ENCODE measurements around the gene DMAC2. TPM values are rescaled to one million over a fixed set of nuclear protein-coding genes. Genes with fewer than 3 reads are reported as not detected.
"Not testable (repeated sequence)": the region's sequence is repeated elsewhere in the genome, so short reads cannot be mapped to it uniquely, and the experiment has no call there.

The DMAC2 gene
- total RNA-seq, 1 donor from 2014 or later: 33.9 TPM

- intact Hi-C loops (cut with DNase I): no loop called here
- ATAC-seq (no peak), DNase-seq (ENCODE audit: low spot score) (peak; percentile 46)
Observed at GRCh38 chr19:41445575-41445974, 5.9 kb upstream of the DMAC2 start.

GRCh38 chr19:41443813-41444455 is 4.2 kb upstream of the DMAC2 start:
- ATAC-seq (no peak), DNase-seq (ENCODE audit: low spot score) (peak; percentile 49)
- intact Hi-C loops (cut with DNase I): no loop called here

- ATAC-seq: no peak
- intact Hi-C loops (cut with DNase I): no loop called here
Observed at GRCh38 chr19:41442473-41443355, 3.0 kb upstream of the DMAC2 start, which contains the start of gene ERICH4. TSS of gene ERICH4 (plus strand) at chr19:41443156. CDS start at chr19:41443170, 14 bp downstream.

GRCh38 chr19:41441321-41441945 is 1.7 kb upstream of the DMAC2 start:
- intact Hi-C loops (cut with DNase I): no loop called here
- DNase-seq (ENCODE audit: low spot score) (peak; percentile 45), ATAC-seq (no peak)

More at GRCh38 chr19:41442473-41443355, 3.0 kb upstream of the DMAC2 start, which contains the start of gene ERICH4:
- peak; percentile 45 for DNase-seq (ENCODE audit: low spot score)

DNA sequence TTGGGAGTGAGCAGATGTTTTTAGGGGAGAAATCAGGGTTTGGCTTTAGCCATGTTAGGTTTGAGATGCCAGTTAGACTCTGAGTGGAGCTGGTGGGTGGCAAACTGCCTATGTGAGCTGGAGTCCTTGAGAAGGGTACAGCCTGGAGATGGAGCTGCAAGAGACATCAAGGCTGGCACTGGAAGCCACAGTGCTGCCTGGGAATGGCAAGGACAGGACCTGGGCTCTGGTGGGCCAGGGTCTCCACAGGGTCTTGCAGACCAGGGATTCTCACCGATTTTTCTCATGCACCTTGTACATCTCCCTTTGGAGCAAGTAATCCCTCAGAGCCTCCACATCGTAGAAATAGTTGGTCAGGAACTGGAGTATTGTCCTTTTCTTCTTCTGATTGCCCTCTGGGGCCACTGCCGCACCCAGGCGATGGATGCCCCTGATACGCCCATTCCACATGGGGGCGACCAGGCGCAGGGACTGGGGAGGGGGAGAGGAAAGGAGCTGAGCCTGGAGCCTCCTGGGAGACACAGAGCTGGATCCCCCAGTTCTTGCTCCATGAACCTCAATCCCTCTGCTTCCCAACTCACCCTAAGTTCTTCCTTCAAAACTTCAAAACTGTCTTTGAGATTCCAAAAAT is 1.7 kb downstream of the DMAC2 start:
- intact Hi-C loops (cut with DNase I): no loop called here
- peak; percentile 48 for DNase-seq (ENCODE audit: low spot score)
- no peak for ATAC-seq

DNA sequence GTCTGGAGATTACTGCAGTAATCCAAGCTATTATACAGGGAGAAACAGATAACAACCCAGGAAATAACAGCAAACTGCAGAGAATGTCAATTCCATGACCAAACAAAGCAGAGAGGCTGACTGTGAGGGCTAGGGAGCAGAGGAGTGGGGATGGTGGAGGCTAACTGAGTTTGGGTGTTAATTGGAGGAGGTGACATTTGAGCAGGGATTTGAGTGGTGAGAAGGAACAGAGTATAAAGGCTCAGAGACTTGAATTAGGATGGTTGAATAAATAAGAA is 3.1 kb downstream of the DMAC2 start:
- intact Hi-C loops (cut with DNase I): no loop called here
- DNase-seq (ENCODE audit: low spot score) (no peak), ATAC-seq (no peak)

DNA sequence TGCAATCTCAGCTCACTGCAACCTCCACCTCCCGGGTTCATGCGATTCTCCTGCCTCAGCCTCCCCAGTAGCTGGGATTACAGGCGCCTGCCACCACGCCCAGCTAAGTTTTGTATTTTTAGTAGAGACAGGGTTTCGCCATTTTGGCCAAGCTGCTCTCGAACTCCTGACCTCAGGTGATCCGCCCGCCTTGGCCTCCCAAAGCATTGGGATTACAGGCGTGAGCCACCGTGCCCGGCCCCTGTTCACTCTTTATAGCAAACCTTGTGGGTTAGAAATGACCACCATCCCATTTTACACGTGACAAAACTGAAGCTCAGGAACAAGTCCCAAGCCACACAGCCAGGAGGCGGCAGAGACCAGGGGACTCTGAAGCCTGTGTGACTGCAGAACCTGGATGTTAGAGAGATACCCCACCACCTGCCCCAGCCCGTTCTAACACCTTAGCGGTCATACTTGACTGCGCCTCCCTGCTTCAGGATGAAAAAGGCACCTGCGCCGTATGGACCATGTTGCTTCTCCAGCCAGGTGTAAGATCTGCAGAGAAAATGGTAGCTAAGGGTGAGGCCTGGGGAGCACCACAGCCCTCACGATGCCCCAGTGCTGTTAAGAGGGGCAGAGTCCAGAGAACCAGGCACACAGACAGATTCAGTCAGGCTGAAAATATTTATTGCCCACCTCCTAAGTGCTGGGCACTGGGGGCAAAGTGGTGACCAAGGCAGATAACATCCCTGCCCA is 3.6 kb downstream of the DMAC2 start:
- DNase-seq (ENCODE audit: low spot score) (no peak), ATAC-seq (no peak)
- intact Hi-C loops (cut with DNase I): no loop called here

DNA sequence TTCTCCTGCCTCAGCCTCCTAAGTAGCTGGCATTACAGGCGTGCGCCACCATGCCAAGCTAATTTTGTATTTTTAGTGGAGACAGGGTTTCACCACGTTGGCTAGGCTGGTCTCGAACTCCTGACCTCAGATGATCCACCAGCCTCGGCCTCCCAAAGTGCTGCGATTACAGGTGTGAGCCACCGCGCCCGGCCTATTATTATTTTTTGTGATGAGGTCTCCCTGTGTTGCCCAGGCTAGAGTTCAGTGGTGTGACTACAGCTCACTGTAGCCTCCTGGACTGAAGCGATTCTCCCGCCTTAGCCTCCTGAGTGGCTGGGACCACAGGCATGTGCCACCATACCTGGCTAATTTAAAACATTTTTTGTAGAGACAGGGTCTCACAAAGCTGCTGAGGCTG is 4.3 kb downstream of the DMAC2 start:
- ATAC-seq; intact Hi-C loops (cut with DNase I): not testable (repeated sequence)

GRCh38 chr19:41434450-41434849 is 5.3 kb downstream of the DMAC2 start:
- no peak for DNase-seq (ENCODE audit: low spot score)
- intact Hi-C loops (cut with DNase I): no loop called here

More for the DNA sequence above, 4.3 kb downstream of the DMAC2 start:
- not testable (repeated sequence) for DNase-seq (ENCODE audit: low spot score)

DNA sequence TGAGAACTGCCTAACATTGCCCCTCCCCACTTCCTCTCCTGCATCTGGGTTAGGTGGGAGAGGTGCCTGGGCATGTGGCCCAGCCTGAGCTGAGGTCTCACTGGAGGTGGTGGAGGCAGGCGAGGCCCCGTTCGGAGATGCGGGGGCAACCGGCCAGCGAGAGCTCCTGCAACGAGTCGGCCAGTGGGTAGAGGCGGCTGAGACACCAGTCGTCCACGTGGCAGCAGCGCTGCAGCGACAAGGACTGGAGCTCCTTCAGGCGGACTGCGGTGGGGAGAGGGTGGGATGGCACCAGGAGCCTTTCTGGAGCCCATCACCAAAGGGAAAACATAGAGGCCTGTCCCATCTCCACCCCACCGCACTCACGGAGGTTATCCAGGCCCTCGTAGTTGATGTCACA is 6.5 kb downstream of the DMAC2 start:
- intact Hi-C loops (cut with DNase I): no loop called here
- DNase-seq (ENCODE audit: low spot score) (no peak), ATAC-seq (no peak)

More at GRCh38 chr19:41434450-41434849, 5.3 kb downstream of the DMAC2 start:
- no peak for ATAC-seq

DNA sequence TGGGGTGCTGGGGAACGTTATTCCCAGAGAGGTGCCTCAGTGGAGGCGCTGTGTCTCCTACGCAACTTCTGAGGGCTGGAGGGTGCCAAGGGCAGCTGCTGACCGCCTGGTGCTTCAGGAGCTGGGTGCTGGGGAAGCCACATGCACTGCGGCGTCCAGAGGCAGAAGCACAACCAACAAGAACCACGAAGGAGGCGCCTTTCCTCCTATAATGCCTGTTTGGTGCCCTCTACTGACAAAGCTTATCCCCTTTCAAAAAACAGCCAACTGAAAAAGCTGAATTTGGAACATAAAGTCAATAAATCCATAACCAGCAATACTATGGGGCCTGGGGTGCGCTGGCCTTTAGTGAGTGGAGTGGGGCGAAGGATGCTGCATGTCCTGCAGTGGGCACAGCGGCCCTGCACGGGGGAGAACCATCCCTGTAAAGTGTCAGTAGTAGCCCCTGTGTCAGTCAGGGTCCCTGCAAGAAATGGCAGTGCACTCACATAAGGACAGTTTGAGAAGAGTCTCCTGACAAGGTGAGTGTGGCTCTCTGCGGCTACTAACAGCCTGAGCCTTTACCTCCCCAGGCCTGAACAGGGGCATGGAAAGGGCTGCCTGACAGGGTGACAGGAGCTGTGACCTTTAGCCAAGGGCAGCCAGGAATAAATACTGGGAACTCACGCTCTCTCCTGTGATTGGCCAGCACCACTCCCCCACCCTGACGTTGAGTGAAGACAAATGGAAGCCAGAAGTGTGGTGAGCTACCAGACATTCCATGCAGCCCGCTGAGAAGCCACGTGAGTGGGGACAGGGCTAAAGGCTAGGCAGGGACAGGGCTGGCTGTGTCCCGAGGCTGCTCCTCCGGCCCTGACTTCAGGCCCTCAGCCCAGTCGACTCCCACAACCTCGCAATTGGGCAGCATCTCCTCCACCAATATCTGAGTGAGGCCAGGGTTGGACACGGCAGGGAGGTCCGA is 8.0 kb downstream of the DMAC2 start:
- ATAC-seq (no peak), DNase-seq (ENCODE audit: low spot score) (no peak)
- intact Hi-C loops (cut with DNase I): no loop called here

DNA sequence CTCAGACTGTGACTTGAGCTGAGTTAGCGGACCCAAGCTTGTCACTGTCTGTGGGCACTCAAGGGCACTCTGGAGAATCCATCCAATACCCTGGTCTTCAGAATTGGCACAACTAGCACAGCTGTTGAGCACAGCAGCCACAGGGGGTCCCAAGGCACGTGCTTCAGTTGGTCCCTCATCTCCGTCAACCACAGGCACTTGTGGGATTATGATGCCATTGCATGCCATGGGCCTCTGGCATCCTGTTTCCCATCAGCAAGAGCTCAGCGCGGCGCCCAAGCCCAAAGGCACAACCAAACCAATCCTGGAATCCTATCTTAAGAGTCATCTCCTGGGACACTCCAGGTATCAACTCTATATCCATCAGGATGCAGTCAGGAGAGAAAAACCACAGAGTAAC is 8.8 kb downstream of the DMAC2 start:
- intact Hi-C loops (cut with DNase I): no loop called here

DNA sequence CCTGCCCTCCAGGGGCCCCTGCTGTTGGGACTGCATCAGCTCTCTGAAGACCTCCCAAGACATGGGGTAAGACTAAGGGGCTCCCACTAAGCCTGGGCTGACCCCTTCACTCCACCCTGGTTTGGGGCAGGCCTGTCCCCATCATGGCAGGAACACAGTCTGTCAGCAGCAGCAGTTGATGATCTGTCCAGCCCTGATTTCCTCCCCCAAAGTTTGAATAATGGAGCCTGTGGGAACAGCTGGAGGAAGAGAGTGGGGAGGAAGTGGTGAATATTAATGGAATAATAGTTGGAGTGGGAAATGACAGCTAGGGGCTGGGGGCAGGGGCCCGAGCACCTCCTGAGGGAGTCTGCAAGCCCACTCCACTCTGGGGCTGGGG is 11.2 kb downstream of the DMAC2 start:
- DNase-seq (ENCODE audit: low spot score): no peak
- ATAC-seq: no peak
- intact Hi-C loops (cut with DNase I): no loop called here

More for the DNA sequence above, 8.8 kb downstream of the DMAC2 start:
- no peak for ATAC-seq
- DNase-seq (ENCODE audit: low spot score): no peak

- intact Hi-C loops (cut with DNase I): no loop called here
- ATAC-seq (peak; percentile 67), DNase-seq (ENCODE audit: low spot score) (peak; percentile 68)
Observed at GRCh38 chr19:41427647-41428480, 11.8 kb downstream of the DMAC2 start.

- ATAC-seq: peak; percentile 95
Observed at GRCh38 chr19:41426952-41427646, 12.6 kb downstream of the DMAC2 start, which contains the start of gene B3GNT8. TSS of gene B3GNT8 (minus strand) at chr19:41427374. CDS start at chr19:41426778, 596 bp downstream.

More at GRCh38 chr19:41426952-41427646, 12.6 kb downstream of the DMAC2 start, which contains the start of gene B3GNT8:
- peak; percentile 90 for DNase-seq (ENCODE audit: low spot score)
- intact Hi-C loops (cut with DNase I): no loop called here
